ENCODE results near the gene FAF2.
"Not testable (repeated sequence)": the region's sequence is repeated elsewhere in the genome, so short reads cannot be mapped to it uniquely, and the experiment has no call there.

FAF2 gene

DNA sequence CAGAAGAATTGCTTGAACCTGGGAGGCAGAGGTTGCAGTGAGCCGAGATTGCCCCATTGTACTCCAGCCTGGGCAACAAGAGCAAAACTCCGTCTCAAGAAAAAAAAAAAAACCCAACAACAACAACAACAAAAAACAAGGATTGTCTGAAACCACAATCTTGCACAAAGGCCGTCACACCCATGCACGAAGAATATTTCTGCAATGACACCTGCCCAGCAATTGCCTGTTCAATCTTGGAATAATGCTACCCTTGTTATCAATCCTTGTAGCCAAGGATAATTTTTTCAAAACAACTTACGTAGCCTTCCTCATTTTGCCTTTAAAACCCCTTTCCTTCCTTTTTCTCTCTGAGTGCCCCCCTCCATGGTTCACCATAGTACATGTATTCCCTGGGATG, 28.1 kb upstream of the FAF2 start:
- DNase-seq, result no peak

DNA sequence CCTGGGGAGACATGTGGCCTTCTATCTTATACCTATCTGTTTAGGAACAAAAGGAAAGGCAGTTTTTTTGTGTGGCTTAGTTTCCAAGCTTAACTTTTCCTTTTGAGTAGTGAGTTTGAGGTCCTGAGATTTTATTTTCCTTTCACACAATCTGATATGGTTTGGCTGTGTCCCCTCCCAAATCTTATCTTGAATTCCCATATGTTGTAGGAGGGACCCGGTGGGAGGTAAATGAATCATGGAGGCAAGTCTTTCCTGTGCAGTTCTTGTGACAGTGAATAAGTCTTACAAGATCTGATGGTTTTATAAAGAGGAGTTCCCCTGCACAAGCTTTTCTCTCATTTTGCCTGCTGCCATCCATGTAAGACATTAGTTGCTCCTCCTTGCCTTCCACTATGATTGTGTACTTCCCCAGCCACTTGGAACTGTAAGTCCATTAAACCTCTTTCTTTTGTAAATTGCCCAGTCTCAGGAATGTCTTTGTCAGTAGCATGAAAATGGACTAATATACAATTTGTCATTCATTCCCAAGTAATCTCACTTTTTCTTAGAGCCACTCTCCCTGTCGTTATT, 27.1 kb upstream of the FAF2 start:
- no peak for DNase-seq

- no peak for DNase-seq
These were observed 24.0 kb upstream of the FAF2 start for GRCh38 chr5:176424181-176424580.

DNA sequence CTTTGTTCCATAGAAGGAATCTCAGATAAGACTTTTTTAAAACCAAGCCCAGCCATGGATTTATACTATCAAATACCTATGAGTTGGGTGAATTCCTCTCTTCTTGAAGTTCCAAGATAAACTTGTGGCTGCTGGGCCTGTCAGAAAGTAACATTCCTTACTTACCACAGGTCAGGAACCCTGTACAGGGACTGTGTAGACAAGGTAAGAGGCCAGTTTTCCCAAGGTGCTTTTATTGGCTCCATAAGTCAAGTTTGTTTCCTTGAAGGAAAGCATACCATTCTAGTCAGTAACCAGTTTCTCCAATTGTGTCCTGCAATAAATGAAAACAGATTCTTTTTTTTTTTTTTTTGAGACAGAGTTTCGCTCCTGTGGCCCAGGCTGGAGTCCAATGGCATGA, 23.0 kb upstream of the FAF2 start:
- no peak for DNase-seq

- DNase-seq, result no peak
These were observed 22.4 kb upstream of the FAF2 start for GRCh38 chr5:176425791-176426190.

GRCh38 chr5:176426876-176427275, 21.3 kb upstream of the FAF2 start:
- DNase-seq, result no peak

DNA sequence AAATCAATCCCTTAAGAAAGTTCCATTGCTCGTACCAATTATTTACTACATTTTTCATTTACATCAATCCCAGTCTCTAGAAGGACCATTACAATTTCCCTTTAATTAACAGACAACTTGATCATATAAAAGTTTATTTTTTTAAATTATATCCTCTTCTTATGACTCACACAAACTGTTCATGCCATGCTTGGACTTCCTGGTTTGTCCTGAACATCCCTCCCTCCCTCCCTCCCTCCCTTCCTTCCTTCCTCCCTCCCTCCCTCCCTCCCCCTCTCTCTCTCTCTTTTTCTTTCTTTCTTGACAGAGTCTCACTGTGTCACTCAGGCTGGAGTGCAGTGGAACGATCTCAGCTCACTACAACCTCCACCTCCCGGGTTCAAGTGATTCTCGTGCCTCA, 20.2 kb upstream of the FAF2 start:
- no peak for DNase-seq

- DNase-seq, result no peak
These were observed 18.2 kb upstream of the FAF2 start for GRCh38 chr5:176429972-176430371.

DNA sequence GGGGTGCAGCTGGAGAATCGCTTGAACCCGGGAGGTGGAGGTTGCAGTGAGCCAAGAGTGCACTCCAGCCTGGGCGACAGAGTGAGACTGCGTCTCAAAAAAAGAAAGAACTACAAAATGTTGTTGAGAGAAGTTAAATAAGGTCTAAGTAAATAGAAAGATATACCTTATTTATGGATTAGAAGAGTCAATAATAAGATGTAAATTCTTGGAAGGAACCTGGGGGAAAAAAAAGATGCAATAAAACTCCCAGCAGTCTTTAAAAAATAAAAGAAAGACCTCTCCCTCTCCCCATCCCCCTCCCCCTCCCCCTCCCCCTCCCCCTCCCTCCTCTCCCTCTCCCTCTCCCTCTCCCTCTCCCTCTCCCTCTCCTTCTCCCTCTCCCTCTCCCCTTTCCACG, 15.5 kb upstream of the FAF2 start:
- no peak for DNase-seq

- DNase-seq, result no peak
These were observed 11.5 kb upstream of the FAF2 start for GRCh38 chr5:176436656-176437055.

GRCh38 chr5:176438959-176439757, 9.0 kb upstream of the FAF2 start:
- DNase-seq, result no peak

DNA sequence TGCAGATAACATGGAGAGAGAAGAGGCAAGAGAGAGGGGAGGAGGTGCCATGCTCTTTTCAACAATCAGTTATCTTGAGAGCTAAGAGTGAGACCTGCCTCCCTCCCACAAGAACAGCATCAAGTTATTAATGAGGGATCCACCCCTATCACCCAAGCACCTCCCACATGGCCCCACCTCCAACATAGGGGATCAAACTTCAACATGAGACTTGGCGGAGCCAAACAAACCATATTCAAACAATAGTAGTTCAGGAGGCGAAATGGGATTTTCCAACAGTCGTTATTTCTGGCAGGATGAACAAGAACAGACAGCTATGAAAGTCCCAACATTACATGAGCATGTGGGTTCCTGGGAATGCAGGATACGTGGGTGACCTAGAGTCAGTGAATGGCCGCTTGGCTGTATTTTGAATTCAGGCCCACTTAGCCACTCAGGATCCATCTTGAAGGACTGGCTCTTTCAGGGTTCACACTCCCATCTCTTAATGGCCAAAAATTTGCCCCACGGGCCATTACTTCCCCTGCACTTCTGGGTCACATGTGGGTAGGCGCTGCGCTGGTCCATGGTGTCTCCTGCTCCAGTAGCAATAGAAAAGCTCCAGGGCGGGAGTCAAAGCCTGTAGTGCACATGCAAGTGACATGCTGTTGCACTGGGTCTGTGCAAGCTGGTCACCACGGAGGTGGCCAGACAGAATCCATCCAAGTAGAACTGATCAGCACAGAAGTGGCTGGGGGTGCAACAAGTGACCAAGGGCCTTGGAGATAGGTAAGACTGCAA, 7.1 kb upstream of the FAF2 start:
- DNase-seq, result no peak

GRCh38 chr5:176441921-176442323, 6.3 kb upstream of the FAF2 start:
- no peak for DNase-seq

DNA sequence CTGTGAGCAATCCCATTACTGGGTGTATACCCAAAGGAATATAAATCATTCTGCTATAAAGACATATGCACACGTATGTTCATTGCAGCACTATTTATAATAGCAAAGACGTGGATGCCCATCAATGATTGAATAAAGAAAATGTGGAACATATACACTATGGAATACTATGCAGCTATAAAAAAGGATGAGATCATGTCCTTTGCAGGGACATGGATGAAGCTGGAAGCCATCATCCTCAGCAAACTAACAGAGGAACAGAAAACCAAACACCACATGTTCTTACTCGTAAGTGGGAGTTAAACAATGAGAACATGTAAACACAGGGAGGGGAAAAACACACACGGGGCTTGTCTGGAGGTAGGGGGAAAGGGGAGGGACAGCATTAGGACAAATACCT, 5.3 kb upstream of the FAF2 start:
- DNase-seq, result not testable (repeated sequence)

- DNase-seq, result no peak
These were observed 3.4 kb upstream of the FAF2 start for GRCh38 chr5:176444742-176445141.

DNA sequence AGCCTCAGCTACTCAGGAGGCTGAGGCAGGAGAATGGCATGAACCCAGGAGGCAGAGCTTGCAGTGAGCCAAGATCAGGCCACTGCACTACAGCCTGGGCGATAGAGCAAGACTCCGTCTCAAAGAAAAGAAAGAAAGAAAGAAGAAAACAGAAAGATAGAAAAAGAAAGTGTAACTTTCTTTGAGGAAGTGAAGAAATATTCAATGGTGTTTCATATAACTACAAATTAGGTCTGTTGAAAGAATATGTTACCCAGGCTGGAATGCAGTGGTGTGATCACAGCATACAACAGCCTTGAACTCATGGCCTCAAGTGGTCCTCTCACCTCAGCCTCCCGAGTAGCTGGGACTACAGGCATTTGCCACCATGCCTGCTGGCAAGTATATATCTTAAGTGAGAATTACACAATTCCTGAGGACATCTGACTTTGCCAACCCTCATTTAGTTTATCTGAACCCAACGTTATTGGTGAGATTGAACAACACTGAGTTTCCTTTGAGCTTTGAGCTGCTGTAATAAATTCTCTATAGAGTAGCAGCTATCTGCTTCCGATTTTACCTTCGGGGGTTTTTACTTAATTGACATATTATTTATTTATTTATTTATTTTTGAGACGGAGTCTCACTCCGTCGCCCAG, 2.0 kb upstream of the FAF2 start:
- DNase-seq, result no peak

DNA sequence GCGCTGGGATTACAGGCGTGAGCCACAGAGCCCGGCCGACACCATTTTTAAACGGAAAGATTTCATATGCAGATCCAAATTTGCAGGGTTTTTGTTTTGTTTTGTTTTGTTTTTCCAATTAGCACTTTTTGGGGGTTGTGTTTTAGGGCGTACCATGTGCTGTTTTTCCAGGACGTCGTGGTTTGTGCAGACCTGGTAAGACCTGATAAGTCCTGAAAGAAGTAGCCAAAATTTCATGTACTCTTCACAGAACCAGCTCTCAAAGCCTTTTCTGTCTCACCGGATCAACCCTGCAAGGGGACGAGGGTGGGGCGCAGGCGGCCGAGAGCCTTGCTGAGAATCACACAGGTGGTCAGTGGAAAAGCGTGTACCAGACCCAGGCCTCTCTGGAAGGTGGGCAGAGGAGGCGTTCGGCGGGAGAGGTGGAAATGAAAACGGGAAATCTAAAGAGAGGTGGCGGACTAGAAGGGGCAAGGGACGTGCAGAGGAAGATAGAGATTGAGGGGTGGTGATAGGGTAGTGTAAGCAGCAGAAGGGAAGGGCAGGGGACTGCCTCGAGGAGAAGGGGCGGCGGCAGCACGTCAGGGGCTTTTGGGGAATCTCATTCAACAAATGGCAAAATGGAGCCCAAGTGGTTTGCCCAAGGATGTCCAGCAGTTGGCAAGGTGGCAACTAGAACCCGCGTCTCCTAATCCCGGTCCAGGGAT, 1.1 kb upstream of the FAF2 start:
- DNase-seq, result no peak

DNA sequence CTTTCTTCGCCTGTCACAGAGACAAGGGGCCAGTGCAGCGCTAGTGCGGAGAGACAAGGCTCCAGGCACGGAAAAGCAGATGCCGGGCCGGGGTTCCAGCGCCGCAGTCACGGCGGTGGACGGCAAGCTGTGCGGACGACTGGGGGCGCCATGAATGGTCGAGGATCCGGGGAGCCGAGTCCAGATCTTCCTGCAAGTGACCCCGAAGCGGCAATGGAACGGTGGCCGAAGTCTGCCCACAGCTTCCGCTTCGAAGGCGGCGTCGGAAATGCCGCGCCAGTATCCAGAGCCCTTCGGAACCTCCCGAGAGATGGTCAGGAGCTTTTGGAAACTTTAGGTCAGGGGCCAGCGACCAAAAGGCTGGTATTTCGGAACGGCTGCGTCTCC, 601 bp upstream of the FAF2 start:
- no peak for DNase-seq

- no peak for DNase-seq
These were observed 1.9 kb downstream of the FAF2 start for GRCh38 chr5:176450077-176450476.

GRCh38 chr5:176454724-176455394, 6.7 kb downstream of the FAF2 start:
- no peak for DNase-seq

DNA sequence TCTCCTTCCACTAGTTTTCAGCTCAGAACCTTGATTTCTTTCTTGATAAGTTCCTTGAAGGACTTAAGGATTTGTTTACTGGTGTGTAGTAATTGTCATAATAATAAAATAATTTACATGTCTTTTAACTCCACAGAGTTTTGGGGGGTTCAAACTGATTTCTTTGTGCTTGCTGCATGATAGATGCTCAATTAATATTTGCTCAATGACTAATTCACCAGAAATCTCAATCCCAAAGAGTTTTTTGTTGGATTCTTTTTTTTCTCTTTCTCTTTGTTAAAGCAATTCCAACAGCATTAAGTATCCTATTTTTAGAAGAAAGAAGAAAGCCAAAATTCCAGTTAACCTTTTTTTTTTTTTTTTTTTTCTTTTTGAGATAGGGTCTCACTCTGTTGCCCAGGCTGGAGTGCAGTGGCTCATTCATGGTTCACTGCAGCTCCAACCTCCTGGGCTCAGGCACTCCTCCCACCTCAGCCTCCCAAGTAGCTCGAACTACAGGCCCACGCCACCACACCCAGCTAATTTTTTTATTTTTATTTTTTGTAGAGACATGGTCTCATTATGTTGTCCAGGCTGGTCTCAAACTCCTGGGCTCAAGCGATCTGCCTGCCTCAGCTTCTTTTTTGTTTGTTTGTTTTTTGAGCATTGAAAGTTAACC, 10.8 kb downstream of the FAF2 start:
- no peak for DNase-seq

DNA sequence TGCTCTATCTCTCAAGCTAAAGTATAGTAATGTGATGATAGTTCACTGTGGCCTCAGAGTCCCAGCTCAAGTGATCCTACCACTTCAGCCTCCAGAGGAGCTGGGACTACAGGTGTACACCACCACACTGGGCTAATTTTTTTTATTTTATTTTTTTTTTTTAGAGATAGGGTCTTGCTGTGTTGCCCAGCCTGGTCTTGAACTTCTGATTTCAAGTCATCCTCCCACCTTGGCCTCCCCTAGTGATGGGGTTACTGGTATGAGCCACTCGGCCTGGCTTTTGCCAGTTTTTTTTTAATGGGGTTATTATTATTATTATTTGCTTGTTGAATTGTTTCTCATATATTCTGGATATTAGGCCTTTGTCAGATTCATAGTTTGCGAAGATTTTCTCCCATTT, 13.2 kb downstream of the FAF2 start:
- no peak for DNase-seq
